AG09309 (cell line): ENCODE measurements around the gene ZNG1E.
"Not testable (repeated sequence)": the region's sequence is repeated elsewhere in the genome, so short reads cannot be mapped to it uniquely, and the experiment has no call there.

ENCODE experiments used
- DNase-seq: peaks from one replicate; pipeline ENCODE4 v3.0.0-alpha.2; 2010; ENCODE audit warnings: low read depth
- H3K4me3 ChIP-seq: 2 replicates; pipeline ENCODE4 v1.5.1; 2011; ENCODE audit warnings: mild to moderate bottlenecking, low read depth, low read length, moderate library complexity; ENCODE audit not compliant: control insufficient read depth

Gene ZNG1E

DNA sequence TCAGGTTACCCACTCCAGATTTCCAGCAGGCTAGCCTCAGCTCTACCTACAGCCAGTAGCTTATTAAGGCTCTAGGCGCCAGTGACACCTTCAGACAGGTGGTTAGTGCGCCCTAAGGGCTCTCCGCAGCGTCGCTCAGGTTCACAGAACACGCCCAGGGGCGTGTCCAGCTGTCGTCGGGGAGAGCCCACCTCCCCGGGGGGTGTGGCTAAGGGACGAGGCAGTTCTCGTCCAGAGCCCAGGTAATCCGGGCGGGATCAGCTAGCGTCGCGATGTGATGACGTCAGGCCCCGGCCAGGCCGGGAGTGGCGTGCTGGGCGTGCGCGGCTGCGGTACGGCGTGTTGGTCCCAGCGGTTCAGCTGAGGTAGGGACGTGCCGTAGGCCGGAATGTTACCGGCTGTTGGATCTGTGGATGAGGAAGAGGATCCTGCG, at the start of gene ZNG1E:
TSS of gene ZNG1E (plus strand) at position 340 of the 433 bp plus-strand sequence. CDS start at position 389, 49 bp downstream.
- peak within 1 kb of the TSS; percentile 55 for H3K4me3 ChIP-seq
- not testable (repeated sequence) for DNase-seq

DNA sequence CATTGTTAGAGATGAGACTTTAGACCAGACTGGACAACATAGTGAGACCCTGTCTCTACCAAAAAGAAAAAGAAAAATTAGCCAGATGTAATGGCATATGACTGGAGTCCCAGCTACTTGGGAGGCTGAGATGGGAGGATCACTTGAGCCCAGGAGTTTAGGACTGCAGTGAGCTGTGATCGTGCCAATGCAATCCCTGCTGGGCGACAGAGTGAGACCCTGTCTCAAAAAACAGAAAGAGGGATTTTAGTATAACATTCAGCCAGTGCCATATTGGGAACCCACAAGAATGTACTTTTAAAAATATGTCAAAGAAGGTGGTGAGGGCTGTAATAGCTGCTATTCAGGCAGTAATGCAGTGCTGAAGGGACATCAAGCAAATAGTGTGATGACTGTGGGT, 2.1 kb upstream of the ZNG1E start:
- not testable (repeated sequence) for H3K4me3 ChIP-seq, DNase-seq

DNA sequence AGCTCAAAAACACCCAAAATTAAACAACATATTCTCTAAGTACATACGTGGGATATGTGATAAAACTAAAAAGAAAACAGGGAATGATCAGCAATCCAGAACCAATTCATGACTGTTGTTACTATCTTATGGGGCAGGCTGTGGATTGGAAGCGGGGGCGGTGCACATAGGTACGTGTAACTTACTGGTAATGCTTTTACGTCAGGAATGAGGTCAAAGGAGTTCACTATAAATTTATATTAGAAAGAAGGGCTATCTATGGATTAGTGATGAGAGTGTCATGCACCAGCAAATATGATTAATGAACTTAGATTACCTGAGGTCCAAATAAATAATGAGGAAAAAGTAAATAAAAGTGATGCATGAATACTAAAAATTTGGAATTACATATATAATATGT, 710 bp upstream of the ZNG1E start:
- DNase-seq, H3K4me3 ChIP-seq: not testable (repeated sequence)

DNA sequence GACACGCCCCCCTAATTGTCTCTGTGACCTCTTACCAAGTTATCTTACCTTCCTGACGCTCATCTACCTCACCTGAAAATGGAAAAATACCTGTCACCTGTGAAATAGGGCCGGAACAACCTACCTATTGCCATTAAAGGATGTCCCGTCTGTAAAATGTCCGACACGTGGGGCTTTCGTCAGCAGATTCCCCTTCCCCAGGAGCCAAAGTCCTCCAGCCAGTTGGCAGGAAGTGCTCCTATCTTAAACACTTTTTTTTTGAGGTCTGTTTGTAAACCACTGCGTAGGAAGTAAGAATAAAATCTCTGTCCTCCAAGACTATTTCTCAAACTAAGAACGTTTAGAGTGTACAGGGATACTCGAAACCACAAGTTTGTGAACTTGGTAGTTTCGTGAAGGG, 661 bp downstream of the ZNG1E start:
- peak overlapping the region; percentile 29 for H3K4me3 ChIP-seq
- not testable (repeated sequence) for DNase-seq

DNA sequence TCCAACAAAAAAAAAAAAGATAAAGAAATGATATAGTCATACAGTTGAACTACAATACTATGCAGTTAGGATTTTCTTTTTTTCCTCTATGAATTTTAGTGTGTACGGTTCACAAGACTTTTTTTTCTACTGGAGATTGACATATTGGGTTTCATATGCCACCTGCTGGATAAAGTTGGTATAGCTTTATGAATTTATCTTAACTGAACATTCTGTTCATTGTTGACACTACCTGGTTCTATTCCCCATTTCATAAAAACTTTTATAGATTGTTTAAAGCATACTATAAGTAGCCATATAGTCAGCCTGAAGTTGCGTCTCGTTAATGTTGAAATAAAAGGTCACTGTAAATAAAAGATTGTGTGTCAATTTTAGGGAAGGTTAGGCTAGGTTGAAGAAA, 2.8 kb downstream of the ZNG1E start:
- not testable (repeated sequence) for DNase-seq, H3K4me3 ChIP-seq

DNA sequence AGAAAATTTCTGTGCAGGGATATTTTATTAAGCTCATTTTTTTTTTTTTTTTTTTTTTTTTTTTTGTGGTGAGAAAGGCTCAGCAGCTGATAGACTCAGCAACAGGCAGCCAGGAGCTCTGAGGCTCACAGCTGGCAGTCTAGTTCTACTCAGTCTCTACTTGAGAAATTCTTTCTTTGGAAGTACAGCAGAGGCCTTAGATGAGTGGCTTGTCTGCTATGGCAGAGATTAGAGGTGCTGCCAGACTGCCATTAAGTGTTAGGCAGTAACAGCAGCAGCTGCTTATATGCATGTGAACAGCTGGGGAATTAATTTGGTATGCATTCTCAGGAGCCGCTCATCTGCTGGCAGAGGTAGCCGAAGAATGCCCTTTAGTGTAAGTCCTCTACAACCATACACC, 27.8 kb downstream of the ZNG1E start:
- DNase-seq, H3K4me3 ChIP-seq: not testable (repeated sequence)

DNA sequence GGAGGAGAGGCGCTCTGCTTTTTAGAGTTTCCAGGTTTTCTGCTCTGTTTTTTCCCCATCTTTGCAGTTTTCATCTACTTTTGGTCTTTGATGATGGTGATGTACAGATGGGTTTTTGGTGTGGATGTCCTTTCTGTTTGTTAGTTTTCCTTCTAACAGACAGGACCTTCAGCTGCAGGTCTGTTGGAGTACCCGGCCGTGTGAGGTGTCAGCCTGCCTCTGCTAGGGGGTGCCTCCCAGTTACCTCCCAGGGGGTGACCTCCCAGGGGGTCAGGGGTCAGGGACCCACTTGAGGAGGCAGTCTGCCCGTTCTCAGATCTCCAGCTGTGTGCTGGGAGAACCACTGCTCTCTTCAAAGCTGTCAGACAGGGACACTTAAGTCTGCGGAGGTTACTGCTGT, 38.7 kb downstream of the ZNG1E start:
- not testable (repeated sequence) for H3K4me3 ChIP-seq, DNase-seq

DNA sequence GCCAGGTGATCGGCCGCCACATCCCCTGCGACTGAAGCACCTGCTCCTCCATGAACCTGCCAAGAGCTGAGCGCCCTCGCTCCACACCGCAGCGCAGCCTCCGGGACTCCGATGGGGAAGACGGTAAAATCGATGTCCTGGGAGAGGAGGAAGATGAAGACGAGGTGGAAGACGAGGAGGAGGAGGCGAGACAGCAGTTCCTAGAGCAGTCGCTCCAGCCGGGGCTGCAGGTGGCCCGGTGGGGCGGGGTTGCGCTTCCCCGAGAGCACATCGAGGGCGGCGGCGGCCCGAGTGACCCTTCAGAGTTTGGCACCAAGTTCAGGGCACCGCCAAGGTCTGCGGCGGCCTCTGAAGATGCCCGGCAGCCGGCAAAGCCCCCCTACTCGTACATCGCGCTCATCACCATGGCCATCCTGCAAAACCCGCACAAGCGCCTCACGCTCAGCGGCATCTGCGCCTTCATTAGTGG, 61.4 kb downstream of the ZNG1E start, which contains the start of gene FOXD4L4:
TSS of gene FOXD4L4 (plus strand) at position 51 of the 469 bp plus-strand sequence. CDS start at position 51, 0 bp downstream.
- not testable (repeated sequence) for DNase-seq, H3K4me3 ChIP-seq

DNA sequence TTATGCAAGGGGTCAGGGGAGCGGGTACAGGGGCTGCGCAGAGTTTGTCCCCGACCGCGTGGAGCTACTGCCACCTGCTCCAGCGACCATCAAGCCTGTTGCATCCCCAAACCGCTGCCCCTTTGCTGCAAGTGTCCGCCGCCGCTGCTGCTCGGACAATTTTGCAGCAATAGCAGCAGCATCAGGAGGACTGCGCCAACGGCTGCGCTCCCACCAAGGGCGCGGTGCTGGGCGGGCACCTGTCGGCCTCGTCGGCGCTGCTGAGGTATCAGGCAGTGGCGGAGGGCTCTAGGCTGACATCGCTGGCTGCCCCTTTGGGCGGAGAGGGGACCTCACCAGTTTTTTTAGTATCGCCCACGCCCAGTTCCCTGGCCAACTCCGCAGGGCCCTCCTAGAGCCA, 62.4 kb downstream of the ZNG1E start:
- H3K4me3 ChIP-seq, DNase-seq: not testable (repeated sequence)
